GM18909 (cell line): Measurements from ENCODE around the gene KCNIP4.

ENCODE experiments used
- ATAC-seq: cut with Tn5 transposase; IDR thresholded peaks from one replicate; pipeline ENCODE4 v1.9.1; 2021; ENCODE audit warnings: mild to moderate bottlenecking; ENCODE audit not compliant: unreplicated experiment, poor library complexity

Gene KCNIP4

GRCh38 chr4:20938204-20938603 is 1010.4 kb downstream of the KCNIP4 start:
- no peak for ATAC-seq

GRCh38 chr4:20926529-20926928 is 1022.0 kb downstream of the KCNIP4 start:
- no peak for ATAC-seq

- no peak for ATAC-seq
These were observed 1023.4 kb downstream of the KCNIP4 start for GRCh38 chr4:20925176-20925575.

GRCh38 chr4:20922962-20923361 is 1025.6 kb downstream of the KCNIP4 start:
- no peak for ATAC-seq

- no peak for ATAC-seq
These were observed 1032.5 kb downstream of the KCNIP4 start for GRCh38 chr4:20916106-20916505.

GRCh38 chr4:20904966-20905365 is 1043.6 kb downstream of the KCNIP4 start:
- no peak for ATAC-seq

- no peak for ATAC-seq
These were observed 1046.7 kb downstream of the KCNIP4 start for GRCh38 chr4:20901851-20902250.

- no peak for ATAC-seq
These were observed 1049.0 kb downstream of the KCNIP4 start for GRCh38 chr4:20899591-20899990.

GRCh38 chr4:20895988-20896387 is 1052.6 kb downstream of the KCNIP4 start:
- no peak for ATAC-seq

GRCh38 chr4:20895208-20895607 is 1053.4 kb downstream of the KCNIP4 start:
- ATAC-seq: no peak

GRCh38 chr4:20890761-20891160 is 1057.8 kb downstream of the KCNIP4 start:
- no peak for ATAC-seq

GRCh38 chr4:20889901-20890300 is 1058.7 kb downstream of the KCNIP4 start:
- ATAC-seq: no peak

- no peak for ATAC-seq
These were observed 1064.9 kb downstream of the KCNIP4 start for GRCh38 chr4:20883677-20884076.

GRCh38 chr4:20883231-20883630 is 1065.3 kb downstream of the KCNIP4 start:
- ATAC-seq: no peak

GRCh38 chr4:20882500-20882899 is 1066.1 kb downstream of the KCNIP4 start:
- ATAC-seq: no peak

GRCh38 chr4:20881658-20882057 is 1066.9 kb downstream of the KCNIP4 start:
- ATAC-seq: no peak

- ATAC-seq: no peak
These were observed 1069.8 kb downstream of the KCNIP4 start for GRCh38 chr4:20878806-20879205.

- no peak for ATAC-seq
These were observed 1078.1 kb downstream of the KCNIP4 start for GRCh38 chr4:20870436-20870835.

- no peak for ATAC-seq
These were observed 1080.5 kb downstream of the KCNIP4 start for GRCh38 chr4:20868108-20868507.

GRCh38 chr4:20860878-20861277 is 1087.7 kb downstream of the KCNIP4 start:
- ATAC-seq: no peak

GRCh38 chr4:20859097-20859781 is 1089.3 kb downstream of the KCNIP4 start:
- no peak for ATAC-seq

- no peak for ATAC-seq
These were observed 1091.5 kb downstream of the KCNIP4 start for GRCh38 chr4:20857081-20857480.
